ENCODE data around the gene KLRC2. TPM values are rescaled to one million over a fixed set of nuclear protein-coding genes. Genes with fewer than 3 reads are reported as not detected.
"Not testable (repeated sequence)": the region's sequence is repeated elsewhere in the genome, so short reads cannot be mapped to it uniquely, and the experiment has no call there.

KLRC2 gene
- total RNA-seq: 2.0 TPM

DNA sequence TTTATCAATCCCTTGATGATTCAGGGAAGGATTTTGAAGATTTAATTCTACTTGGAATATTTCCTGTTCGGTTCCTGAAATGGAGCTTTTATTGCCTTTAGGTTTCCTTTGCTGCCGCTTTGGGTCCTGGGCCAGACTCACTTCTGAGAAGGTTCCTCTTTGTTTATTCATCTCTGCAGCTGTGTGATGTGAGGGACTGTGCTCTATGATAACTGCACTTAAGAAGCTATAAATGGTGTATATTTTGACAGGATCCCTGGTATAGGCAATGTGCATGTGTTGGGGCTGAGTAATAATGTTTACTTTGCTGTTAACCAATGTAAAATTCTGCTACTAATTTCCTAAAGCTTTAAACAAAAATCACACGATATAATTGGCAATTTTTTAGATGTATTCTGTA lies at the start of gene KLRC2:
Gene KLRC2 (minus strand): TSS at position 195 of the 400 bp plus-strand sequence. CDS start 24 bp downstream, at position 171.
- FAIRE-seq: not testable (repeated sequence)

GRCh38 chr12:10481901-10482300 lies 46.1 kb upstream of the KLRC2 start:
- DNase-seq (ENCODE audit: low spot score in 2 of 2); FAIRE-seq: not testable (repeated sequence)

More for the DNA sequence above, at the start of gene KLRC2:
- not testable (repeated sequence) for DNase-seq (ENCODE audit: low spot score in 2 of 2)

DNA sequence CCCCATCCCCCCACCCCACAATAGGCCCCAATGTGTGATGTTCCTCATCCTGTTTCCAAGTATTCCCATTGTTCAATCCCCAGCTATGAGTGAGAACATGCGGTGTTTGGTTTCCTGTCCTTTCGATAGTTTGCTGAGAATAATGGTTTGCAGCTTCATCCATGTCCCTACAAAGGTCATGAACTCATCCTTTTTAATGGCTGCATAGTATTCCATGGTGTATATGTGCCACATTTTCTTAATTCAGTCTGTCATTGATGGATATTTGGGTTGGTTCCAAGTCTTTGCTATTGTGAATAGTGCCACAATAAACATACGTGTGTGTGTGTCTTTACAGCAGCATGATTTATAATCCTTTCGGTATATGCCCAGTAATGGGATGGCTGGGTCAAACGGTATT lies 37.0 kb upstream of the KLRC2 start:
- DNase-seq (ENCODE audit: low spot score in 2 of 2); FAIRE-seq: not testable (repeated sequence)

GRCh38 chr12:10469701-10470100 lies 33.9 kb upstream of the KLRC2 start:
- no peak for DNase-seq (ENCODE audit: low spot score in 2 of 2)
- FAIRE-seq: no peak

DNA sequence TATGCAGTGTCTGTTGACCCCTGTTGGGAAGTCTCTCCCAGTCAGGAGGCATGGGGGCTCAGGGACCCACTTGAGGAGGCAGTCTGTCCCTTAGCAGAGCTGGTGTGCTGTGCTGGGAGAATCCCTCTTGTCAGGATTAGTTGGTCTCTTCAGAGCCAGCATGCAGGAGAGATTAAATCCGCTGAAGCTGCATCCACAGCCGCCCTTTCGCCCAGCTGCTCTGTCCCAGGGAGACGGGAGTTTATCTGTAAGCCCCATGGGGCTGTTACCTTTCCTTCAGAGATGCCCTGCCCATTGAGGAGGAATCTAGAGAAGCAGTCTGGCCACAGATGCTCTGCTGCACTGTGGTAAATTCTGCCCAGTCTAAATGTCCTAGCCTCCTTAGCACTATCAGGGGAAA lies 30.5 kb upstream of the KLRC2 start:
- FAIRE-seq: no peak

DNA sequence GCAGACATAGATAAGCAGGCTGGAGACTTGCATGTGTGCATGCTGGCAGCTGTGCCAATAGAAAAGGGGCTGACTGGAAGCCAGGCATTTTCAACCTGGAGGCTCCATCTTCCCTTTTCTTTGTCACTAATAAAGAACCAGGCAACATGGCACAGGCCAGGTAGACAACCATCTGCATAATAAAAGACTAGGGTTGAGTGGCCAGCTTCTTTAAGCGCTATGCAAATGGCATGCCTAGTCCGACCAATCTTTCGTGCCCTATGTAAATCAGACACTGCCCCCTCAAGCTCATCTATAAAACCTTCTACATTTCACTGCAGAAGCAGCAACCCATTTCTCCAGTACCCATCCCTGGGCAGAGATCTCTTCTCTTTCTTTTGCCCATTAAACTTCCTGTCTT lies 21.9 kb upstream of the KLRC2 start:
- FAIRE-seq: no peak
- no peak for DNase-seq (ENCODE audit: low spot score in 2 of 2)

More for the DNA sequence above, 30.5 kb upstream of the KLRC2 start:
- DNase-seq (ENCODE audit: low spot score in 2 of 2): no peak

GRCh38 chr12:10456856-10457255 lies 21.0 kb upstream of the KLRC2 start:
- FAIRE-seq (no peak), DNase-seq (ENCODE audit: low spot score in 2 of 2) (no peak)

DNA sequence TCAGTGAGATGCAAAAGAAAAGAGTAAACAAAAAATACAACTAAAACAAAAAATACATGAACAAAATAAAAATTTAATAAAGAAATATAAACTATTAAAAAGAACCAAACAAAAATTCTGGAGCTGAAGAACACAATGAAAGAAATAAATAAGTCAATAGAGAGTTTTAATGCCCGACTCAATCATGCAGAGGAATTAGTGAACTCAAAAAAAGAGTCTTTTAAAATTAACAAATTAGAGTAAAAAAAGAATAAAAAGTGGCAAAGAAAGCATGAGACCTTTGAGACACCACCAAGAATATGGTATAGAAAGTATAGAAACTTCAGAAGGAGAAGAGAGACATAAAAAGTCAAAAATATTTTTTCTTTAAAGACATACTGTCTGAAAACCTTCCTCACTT lies 20.0 kb upstream of the KLRC2 start:
- peak; percentile 44 for FAIRE-seq

DNA sequence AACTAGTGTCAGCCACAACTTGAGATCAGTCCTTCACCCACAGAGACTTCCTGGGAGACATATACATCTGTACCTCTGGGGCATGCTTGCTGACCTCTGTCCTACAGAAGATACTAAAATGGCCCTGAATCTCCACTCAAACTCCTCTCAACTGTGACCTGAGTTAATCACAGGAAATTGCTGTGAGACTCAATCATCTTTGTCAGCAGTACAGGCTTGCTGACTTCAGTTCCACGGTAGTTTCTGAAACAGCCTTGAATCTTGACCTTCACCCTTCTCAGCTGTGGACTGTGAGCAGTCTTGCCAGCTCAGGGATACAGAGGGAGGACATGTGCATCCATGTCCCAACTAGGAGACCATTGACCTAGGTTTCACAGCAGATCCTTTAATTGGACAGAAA lies 18.7 kb upstream of the KLRC2 start:
- DNase-seq (ENCODE audit: low spot score in 2 of 2) (no peak), FAIRE-seq (no peak)

More for the DNA sequence above, 20.0 kb upstream of the KLRC2 start:
- DNase-seq (ENCODE audit: low spot score in 2 of 2): no peak

GRCh38 chr12:10453156-10453555 lies 17.3 kb upstream of the KLRC2 start, which contains the start of gene KLRC1:
Gene KLRC1 (minus strand): TSS chr12:10453377. CDS start chr12:10451156, 2,221 bp downstream.
- no peak for FAIRE-seq
- DNase-seq (ENCODE audit: low spot score in 2 of 2): no peak

DNA sequence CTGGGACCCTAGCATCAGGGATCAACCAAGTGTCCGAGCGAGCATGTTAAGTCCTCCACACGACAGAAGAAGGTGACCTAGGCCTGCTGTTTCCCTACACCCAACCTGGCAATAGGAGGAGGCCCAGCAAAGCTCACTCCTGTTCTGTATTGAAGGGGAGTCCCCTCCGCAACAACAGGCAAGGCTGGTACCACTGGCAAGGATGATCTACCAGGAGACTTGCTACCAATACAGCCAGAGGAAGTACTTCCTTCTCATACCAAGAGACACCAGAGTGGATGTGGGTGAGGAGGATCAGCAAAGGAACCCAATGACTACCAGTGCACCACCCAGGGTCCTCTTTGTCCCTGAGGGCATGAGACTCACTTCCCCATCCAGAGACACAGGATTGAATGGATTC lies 12.4 kb upstream of the KLRC2 start:
- FAIRE-seq (no peak), DNase-seq (ENCODE audit: low spot score in 2 of 2) (no peak)

DNA sequence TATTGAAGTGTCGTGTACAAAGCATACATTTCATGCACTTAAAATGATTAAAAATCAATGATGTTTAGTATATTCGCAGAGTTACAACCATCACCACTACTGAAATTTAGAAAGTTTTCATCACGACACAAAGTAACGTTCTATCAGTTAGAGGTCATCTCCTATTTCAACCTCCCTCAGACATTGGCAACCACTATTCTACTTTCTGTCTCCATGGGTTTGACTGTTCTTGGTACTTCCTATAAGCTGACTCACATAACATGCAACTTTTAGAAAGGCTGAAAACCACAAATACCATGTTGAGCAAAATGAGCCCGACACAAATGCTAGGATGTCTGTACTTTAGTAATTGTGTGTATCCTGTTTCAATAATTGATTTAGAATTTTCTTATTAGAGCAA lies 10.2 kb upstream of the KLRC2 start:
- FAIRE-seq; DNase-seq (ENCODE audit: low spot score in 2 of 2): not testable (repeated sequence)

DNA sequence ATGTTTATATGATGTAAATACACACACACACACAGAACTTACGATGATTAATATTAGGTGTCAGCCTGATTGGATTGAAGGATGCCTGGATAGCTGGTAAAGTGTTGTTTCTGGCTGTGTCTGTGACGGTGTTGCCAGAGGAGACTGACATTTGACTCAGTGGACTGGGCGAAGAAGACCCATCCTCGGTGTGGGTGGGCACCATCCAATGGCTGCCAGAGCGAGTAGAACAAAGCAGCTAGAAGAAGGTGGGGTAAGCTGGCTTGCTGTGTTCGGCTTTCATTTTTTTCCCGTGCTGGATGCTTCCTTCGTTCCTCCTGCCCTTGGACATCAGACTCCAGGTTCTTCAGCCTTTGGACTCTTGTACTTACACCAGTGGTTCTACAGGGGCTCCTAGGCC lies 5.3 kb upstream of the KLRC2 start:
- FAIRE-seq; DNase-seq (ENCODE audit: low spot score in 2 of 2): not testable (repeated sequence)

- not testable (repeated sequence) for DNase-seq (ENCODE audit: low spot score in 2 of 2); FAIRE-seq
Observed at GRCh38 chr12:10439608-10440274, 3.9 kb upstream of the KLRC2 start.

- FAIRE-seq; DNase-seq (ENCODE audit: low spot score in 2 of 2): not testable (repeated sequence)
Observed at GRCh38 chr12:10437601-10438000, 1.8 kb upstream of the KLRC2 start.

DNA sequence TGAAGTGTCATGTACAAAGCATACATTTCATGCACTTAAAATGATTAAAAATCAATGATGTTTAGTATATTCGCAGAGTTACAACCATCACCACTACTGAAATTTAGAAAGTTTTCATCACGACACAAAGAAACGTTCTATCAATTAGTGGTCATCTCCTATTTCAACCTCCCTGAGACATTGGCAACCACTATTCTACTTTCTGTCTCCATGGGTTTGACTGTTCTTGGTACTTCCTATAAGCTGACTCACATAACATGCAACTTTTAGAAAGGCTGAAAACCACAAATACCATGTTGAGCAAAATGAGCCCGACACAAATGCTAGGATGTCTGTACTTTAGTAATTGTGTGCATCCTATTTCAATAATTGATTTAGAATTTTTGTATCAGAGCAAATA lies 5.2 kb downstream of the KLRC2 start:
- DNase-seq (ENCODE audit: low spot score in 2 of 2); FAIRE-seq: not testable (repeated sequence)

DNA sequence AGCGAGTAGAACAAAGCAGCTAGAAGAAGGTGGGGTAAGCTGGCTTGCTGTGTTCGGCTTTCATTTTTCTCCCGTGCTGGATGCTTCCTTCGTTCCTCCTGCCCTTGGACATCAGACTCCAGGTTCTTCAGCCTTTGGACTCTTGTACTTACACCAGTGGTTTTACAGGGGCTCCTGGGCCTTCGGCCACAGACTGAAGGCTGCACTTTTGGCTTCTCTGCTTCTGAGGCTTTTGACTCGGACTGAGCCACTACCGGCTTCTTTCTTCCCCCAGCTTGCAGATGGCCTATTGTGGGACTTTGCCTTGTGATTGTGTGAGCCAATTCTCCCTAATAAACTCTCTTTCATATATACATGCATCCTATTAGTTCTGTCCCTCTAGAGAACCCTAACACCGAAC lies 9.9 kb downstream of the KLRC2 start:
- not testable (repeated sequence) for DNase-seq (ENCODE audit: low spot score in 2 of 2); FAIRE-seq

DNA sequence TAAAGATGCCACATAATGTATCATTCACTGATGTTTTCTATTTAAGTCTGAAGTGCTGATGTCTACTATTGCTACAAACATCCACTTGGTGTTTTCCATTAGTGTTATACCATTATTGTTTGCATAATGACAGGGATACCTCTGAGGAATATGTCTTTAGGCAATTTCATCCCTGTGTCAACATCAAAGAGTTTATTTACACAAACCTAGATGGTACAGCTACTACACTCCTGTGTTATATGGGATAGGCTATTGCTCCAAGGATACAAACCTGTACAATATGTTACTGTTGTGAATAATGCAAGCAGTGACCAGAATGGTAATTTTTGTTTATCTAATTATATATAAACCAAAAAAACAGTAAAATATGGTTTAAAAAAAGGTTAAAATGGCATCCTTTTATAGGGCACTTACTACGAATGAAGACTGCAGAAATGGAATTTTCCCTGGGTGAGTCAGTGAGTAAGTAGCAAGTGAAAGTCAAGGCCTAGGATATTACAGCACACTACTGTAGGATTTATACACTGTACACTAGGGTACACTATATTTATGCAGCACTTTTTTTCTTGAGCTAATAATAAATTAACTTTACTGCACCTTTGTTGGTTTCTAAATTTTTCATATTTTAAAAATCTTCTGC lies 11.4 kb downstream of the KLRC2 start:
- not testable (repeated sequence) for FAIRE-seq; DNase-seq (ENCODE audit: low spot score in 2 of 2)

DNA sequence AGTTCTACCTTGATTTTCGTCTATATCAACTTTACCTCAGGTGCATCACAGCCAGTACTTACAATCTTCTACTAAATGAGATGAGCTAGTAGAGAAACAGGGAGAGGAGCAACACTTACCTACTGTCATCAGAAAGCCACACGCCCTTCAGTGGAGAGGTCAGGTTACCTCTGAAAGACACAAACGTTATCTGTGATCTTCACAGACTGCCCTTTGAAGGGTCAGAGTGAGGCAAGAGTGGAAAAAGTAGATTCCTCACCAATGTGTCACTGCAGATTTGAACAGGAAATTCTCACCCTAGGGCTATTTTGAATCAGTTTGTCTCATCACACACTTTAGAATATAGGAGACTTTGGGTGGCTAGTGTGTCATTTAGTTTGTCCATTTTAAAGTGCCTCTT lies 13.7 kb downstream of the KLRC2 start:
- DNase-seq (ENCODE audit: low spot score in 2 of 2); FAIRE-seq: not testable (repeated sequence)

DNA sequence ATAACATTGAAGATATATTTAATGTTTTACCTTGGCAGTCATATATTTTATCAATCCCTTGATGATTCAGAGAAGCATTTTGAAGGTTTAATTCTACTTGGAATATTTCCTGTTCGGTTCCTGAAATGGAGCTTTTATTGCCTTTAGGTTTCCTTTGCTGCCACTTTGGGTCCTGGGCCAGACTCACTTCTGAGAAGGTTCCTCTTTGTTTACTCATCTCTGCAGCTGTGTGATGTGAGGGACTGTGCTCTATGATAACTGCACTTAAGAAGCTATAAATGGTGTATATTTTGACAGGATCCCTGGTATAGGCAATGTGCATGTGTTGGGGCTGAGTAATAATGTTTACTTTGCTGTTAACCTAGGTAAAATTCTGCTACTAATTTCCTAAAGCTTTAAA lies 15.5 kb downstream of the KLRC2 start, which contains the start of gene KLRC3:
Gene KLRC3 (minus strand): TSS at position 262 of the 400 bp plus-strand sequence. CDS start 45 bp downstream, at position 217.
- not testable (repeated sequence) for FAIRE-seq; DNase-seq (ENCODE audit: low spot score in 2 of 2)

- DNase-seq (ENCODE audit: low spot score in 2 of 2): no peak
- no peak for FAIRE-seq
Observed at GRCh38 chr12:10409392-10409791, 26.4 kb downstream of the KLRC2 start, which contains the start of gene KLRC4. Gene KLRC4 (minus strand): TSS chr12:10409757. CDS start chr12:10409575, 182 bp downstream.

Measured in frontal cortex (tissue), 4 donors.